ENCODE measurements around the gene CBLN1.

GRCh38 chr16:49275050-49275730 is 6.4 kb downstream of the CBLN1 start:
- peak; percentile 11 for TF ChIP-seq ZFP36 (IDR thresholded peaks at IDR 0.05; ENCODE audit: low read depth, low read length, partially characterized antibody)
- no peak for TF ChIP-seq TCF7L2 (IDR thresholded peaks at IDR 0.05; ENCODE audit: low read depth, low read length)
- no peak for TF ChIP-seq ZNF184 (CRISPR knock-in tag; IDR thresholded peaks at IDR 0.05)
- no peak for TF ChIP-seq ZNF551 (CRISPR knock-in tag; IDR thresholded peaks at IDR 0.05)
